AG04449 (cell line): ENCODE data around the gene TMEM128.

Source experiments
- CTCF ChIA-PET: fragments of 350-600 bp; formaldehyde crosslinking; extraction: SDS; loops from one replicate; lab custom pipeline; 2021; ENCODE audit warnings: antibody characterized with exemption; lab: Yijun Ruan, JAX
- POLR2A ChIA-PET: fragments of 400-600, 350-600 bp; formaldehyde crosslinking; extraction: SDS; loops from one replicate; lab custom pipeline; 2020; ENCODE audit warnings: antibody characterized with exemption, inconsistent platforms; lab: Yijun Ruan, JAX
- DNase-seq: peaks from one replicate; pipeline ENCODE4 v3.0.0-alpha.2; 2010; ENCODE audit warnings: low read depth, low spot score
- H3K4me3 ChIP-seq: 2 replicates; pipeline ENCODE4 v1.5.1; 2011; ENCODE audit warnings: low read depth, mild to moderate bottlenecking, control low read depth, low read length
- CTCF ChIP-seq: IDR thresholded peaks from one replicate; pipeline ENCODE4 v1.5.1; 2011; ENCODE audit warnings: mild to moderate bottlenecking, moderate library complexity, low read length, control low read depth, inconsistent platforms; ENCODE audit not compliant: insufficient read depth; ENCODE audit errors: missing control alignments

The TMEM128 gene

DNA sequence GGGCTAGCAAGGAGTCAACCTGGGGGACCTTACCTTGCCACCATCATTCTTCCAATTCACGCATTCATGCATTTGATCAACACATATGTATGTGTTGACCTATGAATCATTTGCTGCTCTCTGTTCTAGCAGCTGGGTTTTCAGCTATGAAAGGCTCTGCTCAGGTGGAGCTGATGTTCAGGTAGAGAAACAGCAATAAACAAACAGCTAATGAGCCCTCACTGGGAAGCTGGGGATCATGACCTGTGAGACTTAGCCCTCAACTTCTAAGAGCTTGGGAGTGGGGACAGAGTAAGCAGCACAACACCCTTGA, 19.7 kb downstream of the TMEM128 start:
- TF ChIP-seq CTCF: no peak
- CTCF ChIA-PET: no interaction called here

GRCh38 chr4:4227510-4228355, 20.3 kb downstream of the TMEM128 start:
- DNase-seq: no peak
- no peak for TF ChIP-seq CTCF

More for the DNA sequence above, 19.7 kb downstream of the TMEM128 start:
- POLR2A ChIA-PET: no interaction called here
- DNase-seq: no peak
- H3K4me3 ChIP-seq: no peak overlapping the region

GRCh38 chr4:4226606-4227438, 21.2 kb downstream of the TMEM128 start, which contains the start of gene OTOP1:
OTOP1 (minus strand) TSS chr4:4226929; CDS start chr4:4226864, 65 bp downstream.
- ChIA-PET CTCF (no interaction called here), POLR2A (no interaction called here)
- DNase-seq: no peak
- no peak for TF ChIP-seq CTCF
- no peak within 1 kb of the TSS for H3K4me3 ChIP-seq

More at GRCh38 chr4:4227510-4228355, 20.3 kb downstream of the TMEM128 start:
- H3K4me3 ChIP-seq: no peak overlapping the region
- POLR2A ChIA-PET: no interaction called here
- CTCF ChIA-PET: no interaction called here

GRCh38 chr4:4225915-4226605, 22.0 kb downstream of the TMEM128 start:
- TF ChIP-seq CTCF: no peak
- ChIA-PET POLR2A (no interaction called here), CTCF (interaction anchor here (0.9 kb wide), 1 partner anchor 25 kb away, joined by 3 read pairs; no protein-coding TSS in a partner anchor)
- H3K4me3 ChIP-seq: no peak overlapping the region
- DNase-seq: no peak

DNA sequence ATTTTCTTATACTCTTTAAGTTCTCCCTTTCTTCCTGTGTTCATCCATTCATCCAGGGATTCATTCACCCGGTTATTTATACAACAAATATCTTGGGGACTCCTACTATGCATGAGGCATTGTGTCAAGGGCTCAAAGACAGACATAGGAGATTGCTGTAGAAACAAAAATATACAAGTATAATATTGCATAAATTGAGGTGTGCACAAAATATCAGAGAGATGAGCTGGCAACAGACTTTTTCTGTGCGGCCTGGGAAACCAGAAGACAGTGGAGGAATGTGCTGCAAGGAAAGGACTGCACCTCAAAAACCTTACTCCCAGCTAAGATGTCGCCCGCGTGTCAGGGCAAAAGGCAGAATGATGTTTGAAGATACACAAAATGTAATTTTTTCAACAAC, 30.9 kb downstream of the TMEM128 start:
- CTCF ChIA-PET: no interaction called here
- no peak overlapping the region for H3K4me3 ChIP-seq
- no peak for DNase-seq
- no peak for TF ChIP-seq CTCF
- POLR2A ChIA-PET: no interaction called here
